H1 (cell line): ENCODE measurements around the gene EPB41L4B. TPM values are rescaled to one million over a fixed set of nuclear protein-coding genes. Genes with fewer than 3 reads are reported as not detected.

Experiments
- NANOG ChIP-seq: IDR thresholded peaks from 2 replicates; pipeline ENCODE4 v1.6.1; 2011; ENCODE audit warnings: low read length, low read depth, mild to moderate bottlenecking, inconsistent platforms; ENCODE audit not compliant: insufficient read depth, poor library complexity, severe bottlenecking
- SUZ12 ChIP-seq: fragments of 200-600 bp; sonication (generic); IDR thresholded peaks from 2 replicates; pipeline ENCODE4 v1.6.1; 2012; ENCODE audit warnings: mild to moderate bottlenecking, inconsistent platforms, low read length, moderate library complexity, mixed read lengths
- polyA plus RNA-seq, 7 experiments: library from polyadenylated mRNA; depleted of rRNA in 3 of 7; stranded (reverse) in 5 of 7; unstranded in 2 of 7; fragments of >200 nt in 5 of 7; fragments of 200-250 nt in 2 of 7; gene quantifications; 1 replicate in 5 of 7; 2 replicates in 1 of 7; 4 replicates in 1 of 7; pipeline versions ENCODE4 v1.2.1 to v1.2.3, GENCODE V29; 2011 to 2013; ENCODE audit warnings: missing spikeins in 2 of 7, mixed read lengths in 2 of 7
- total RNA-seq: library from RNA; stranded (reverse); fragmentation: NEBNext Ultra II Directional; extraction: Animal tissue kit (Norgen Biotek cat#: 25700); gene quantifications from 2 replicates; pipeline ENCODE4 v1.2.1, GENCODE V29; 2021

EPB41L4B gene
- total and polyA plus RNA-seq, 2 of the 8 experiments (the other 6 are each of a cell fraction or from before 2014, with no cell fraction given), result 11.9 to 25.0 TPM

- TF ChIP-seq SUZ12 (no peak), NANOG (no peak)
Measured at GRCh38 chr9:109309282-109309681, 11.6 kb downstream of the EPB41L4B start (continued).
